GM21390 (cell line): ENCODE results near the gene NMT1.

ENCODE experiments used
- ATAC-seq: cut with Tn5 transposase; IDR thresholded peaks from one replicate; pipeline ENCODE4 v1.9.1; 2021; ENCODE audit not compliant: unreplicated experiment

NMT1 gene

GRCh38 chr17:45077643-45078042 is 16.5 kb downstream of the NMT1 start:
- no peak for ATAC-seq

- ATAC-seq: no peak
Measured at GRCh38 chr17:45081047-45081703, 20.1 kb downstream of the NMT1 start.

DNA sequence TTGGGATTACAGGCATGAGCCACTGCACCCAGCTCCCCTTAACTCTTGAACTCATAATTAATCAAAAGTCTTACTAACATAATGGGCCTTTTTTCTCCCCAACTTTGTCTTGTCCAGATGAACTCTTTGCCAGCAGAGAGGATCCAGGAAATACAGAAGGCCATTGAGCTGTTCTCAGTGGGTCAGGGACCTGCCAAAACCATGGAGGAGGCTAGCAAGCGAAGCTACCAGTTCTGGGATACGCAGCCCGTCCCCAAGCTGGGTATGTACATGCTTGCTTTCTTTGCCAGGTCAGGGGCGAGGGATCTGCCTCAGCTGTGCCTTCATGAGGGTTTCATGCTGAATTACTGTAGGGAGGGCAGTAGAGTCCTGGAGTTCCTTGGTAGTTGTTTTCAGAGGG is 25.3 kb downstream of the NMT1 start:
- no peak for ATAC-seq

DNA sequence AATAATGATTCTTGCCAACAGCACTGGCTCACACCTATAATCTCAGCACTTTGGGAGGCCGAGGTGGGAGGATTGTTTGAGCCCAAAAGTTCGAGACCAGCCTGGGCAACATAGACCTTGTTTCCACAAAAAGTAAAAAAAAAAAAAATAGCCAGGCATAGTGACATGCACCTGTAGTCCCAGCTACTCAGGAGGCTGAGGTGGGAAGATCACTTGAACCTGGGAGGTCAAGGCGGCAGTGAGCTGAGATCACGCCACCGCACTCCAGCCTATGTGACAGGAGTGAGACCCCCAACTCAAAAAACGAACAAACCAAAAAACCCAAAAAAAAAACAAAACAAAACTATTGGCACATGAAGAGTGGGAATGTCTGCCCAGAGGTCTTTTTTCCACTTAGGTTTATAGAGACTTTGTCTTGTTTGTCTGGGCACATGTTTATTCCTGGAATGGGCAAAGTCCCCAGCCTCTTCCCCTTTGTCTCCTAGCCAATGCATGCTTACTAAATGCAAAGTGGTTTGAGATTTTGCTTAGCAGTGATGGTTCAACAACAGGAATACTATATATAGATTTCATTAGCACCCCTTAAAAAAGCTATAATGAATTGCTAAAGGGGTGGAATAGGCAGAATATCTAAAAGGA is 25.9 kb downstream of the NMT1 start:
- ATAC-seq: no peak

GRCh38 chr17:45087504-45087975 is 26.4 kb downstream of the NMT1 start:
- ATAC-seq: no peak

DNA sequence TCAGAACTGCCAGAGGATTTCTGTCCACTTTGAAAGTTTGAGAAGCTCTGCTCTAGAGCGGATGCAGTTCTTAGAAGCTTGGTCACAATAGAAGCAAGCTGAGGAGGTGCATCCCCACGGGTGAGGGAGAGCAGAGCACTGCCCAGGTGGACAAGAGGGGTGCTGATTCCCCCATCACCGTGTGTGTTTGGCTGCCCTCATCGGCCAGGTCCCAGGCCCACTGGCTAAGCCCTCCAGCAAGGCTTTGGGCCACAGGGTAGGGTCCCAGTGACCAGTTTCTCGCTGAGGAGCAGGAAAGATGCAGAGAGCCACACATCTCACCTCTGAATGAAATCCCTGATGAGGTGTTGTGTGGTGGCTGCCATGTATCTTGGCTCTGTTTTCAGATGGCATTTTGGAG is 26.9 kb downstream of the NMT1 start:
- no peak for ATAC-seq

DNA sequence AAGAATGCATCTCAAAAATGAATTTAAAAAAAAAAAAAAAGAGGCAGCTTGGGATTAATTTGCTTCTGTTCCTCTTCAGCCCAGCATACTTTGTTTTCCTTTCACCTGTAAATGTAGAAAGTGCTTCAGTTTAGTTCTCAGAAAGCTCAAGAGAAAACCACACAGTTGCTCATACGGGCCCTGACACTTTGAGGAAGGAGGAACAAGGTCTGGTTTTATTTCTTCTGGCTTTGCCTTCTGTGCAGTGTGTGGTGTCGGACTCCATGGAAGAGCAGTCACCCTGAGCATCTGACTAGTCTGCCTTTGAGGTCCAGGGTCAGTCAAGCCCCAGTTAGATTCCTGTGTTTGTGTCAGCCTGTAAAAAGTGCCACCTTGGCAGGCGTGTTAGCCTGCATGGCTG is 27.6 kb downstream of the NMT1 start:
- ATAC-seq: no peak

DNA sequence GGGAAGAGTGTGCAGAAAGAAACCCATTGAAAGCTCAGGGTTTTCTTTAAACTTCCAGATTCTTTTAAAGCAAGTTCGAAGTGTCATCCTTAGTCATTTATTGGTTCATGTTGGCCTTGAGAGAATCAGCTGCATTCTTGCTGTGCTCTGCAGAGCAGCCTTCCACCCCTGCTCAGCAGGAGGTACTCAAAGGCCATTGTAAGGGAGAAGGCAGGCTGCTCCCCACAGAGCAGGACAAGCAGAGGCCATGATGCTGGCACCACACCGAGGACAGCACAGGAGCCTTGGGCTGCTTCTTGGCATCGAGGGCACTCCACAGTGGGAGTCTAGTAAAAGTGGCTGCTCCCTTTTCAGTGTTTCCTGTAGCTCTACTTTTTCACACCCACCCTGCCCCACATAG is 29.6 kb downstream of the NMT1 start:
- ATAC-seq: no peak

DNA sequence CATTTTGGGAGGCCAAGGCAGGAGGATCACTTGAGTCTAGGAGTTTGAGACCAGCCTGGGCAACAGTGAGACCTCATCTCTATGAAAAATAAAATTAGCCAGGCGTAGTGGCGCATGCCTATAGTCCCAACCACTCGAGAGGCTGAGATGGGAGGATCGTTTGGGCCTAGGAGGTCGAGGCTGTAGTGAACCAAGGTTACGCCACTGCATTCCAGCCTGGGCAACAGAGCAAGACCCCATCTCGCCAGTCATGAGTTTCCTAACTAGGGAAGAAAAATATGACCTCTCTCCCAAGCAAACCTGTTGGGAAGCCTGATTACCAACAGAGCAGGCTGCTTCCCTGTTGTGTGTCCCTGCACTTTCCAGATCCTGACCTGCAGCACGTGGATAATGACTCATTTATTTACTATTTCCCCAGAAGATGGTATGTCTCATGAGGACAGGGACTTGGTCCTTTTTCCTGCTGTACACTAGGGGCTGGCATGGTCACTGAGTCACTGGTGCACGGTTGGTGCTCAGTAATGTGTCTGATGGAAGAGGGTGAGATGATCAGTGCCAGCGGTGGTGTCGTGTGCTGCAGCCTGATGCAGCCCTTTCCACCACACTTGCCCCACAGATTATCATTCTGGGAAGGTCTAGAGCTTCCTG is 30.8 kb downstream of the NMT1 start:
- no peak for ATAC-seq

DNA sequence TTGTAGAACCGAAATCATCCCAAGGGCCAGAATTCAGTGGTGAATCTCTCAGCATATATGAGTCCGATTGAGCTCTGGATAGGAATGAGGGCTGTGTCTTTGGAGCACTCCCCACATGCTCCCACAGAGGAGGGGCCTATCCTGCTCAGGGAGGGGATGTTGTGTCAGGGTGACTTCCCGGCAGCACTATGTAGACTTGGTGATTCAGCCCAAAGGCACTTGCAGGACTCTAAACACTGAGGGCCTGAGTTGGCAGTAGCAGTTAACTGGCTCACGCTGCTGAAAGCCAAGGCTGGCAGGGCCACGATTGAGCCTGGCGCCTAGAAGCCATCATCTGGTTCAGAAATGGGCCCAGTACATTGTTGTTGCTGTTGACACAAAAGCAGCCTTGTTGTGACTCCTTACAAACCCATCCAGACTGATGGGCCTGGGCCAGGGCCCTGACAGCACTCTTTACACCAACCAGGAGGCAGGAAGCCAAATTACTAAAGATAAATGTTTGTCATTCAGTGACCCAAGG is 31.9 kb downstream of the NMT1 start:
- ATAC-seq: no peak

- no peak for ATAC-seq
Measured at GRCh38 chr17:45093444-45094110, 32.5 kb downstream of the NMT1 start.

DNA sequence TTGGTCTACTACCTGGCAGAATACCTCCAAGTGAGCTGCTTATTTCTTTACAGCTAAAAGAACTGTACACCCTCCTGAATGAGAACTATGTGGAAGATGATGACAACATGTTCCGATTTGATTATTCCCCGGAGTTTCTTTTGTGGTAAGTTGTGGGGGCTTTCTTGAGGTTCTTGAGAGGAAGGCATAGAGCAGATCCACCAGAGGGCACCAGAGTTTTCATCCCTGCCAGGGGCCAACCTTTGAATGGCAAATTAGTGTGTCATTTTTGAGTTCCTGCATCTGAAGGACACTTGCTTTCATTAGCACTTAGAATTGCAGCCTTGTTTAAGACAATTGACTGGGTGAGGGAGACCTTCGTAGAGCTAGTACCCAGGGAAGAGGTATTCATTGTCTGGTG is 35.0 kb downstream of the NMT1 start:
- ATAC-seq: no peak

DNA sequence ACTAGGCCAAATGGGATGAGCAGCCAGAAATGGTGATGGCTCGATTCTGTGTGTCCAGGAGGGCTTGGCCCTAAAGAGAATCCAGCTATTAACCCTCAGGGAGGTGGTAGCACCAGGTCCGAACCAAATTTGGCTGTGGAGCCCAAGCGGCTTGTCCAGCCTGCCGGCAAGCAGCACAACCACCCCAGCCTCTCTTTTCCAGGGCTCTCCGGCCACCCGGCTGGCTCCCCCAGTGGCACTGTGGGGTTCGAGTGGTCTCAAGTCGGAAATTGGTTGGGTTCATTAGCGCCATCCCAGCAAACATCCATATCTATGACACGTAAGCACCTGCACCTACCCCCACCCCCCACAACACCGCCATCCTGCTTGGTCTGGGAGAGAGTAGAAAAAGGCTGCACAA is 35.8 kb downstream of the NMT1 start:
- ATAC-seq: no peak

DNA sequence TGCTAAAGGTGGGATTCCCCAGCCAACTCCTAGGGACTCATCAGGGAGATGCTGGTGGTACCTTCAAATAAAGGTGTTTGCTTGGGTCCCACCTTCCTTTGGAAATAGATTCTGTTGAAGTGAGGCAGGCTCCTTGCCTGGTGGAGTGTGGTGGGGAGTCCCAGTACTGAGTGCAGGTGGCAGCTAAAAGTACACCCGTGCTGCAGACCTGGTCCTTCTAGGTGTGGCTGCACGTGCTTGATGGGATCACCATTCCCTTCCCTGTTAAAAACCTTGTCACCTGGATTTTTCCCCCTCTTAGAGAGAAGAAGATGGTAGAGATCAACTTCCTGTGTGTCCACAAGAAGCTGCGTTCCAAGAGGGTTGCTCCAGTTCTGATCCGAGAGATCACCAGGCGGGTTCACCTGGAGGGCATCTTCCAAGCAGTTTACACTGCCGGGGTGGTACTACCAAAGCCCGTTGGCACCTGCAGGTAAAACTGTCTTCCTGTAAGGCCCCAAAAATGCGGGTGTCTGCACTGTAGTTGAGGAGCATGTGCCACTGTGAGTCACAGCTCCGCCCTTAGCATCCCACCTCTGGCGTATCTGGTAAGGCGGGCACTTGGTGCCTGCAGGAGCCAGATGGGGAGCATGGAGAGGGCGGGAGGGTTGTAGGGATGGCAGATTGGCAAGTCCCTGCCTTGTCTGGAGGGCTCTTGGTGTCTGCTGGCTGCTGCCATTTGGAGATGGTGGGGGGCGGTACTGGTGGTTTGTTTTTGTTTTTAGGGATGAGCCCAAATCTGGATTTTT is 37.2 kb downstream of the NMT1 start:
- no peak for ATAC-seq

DNA sequence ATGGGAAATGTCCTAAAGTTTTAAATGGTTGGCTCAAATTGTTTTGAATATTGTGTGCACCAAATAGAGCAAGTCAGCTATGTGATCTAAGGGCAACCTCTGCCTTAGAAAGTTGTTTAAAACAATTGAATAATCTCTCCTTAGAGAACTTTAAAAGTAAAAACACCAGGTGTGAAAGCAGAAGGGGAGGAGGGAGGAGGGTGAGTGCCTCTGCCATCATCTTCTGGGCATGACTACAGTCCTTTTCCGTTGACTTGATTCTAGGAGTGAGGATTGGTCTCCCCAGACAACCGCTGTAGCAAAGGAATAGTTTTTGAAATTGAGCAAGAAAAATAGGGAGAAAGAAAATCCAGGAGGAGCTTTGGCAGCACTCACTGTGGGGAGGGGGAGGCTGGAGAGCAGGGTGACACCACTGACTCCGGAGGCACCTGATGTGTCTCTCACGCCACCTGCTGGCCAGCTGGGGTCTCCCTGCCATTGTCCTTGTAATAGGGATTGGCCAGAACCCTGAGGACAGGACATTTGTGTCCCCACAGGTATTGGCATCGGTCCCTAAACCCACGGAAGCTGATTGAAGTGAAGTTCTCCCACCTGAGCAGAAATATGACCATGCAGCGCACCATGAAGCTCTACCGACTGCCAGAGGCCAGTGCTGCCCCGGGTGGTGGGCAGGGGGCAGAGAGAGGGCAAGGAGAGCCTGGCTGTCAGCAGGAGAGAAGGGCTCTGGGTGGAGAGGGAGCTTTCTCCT is 37.9 kb downstream of the NMT1 start:
- no peak for ATAC-seq

- no peak for ATAC-seq
Measured at GRCh38 chr17:45101546-45101882, 40.4 kb downstream of the NMT1 start.

- ATAC-seq: no peak
Measured at GRCh38 chr17:45101883-45102811, 41.0 kb downstream of the NMT1 start.

DNA sequence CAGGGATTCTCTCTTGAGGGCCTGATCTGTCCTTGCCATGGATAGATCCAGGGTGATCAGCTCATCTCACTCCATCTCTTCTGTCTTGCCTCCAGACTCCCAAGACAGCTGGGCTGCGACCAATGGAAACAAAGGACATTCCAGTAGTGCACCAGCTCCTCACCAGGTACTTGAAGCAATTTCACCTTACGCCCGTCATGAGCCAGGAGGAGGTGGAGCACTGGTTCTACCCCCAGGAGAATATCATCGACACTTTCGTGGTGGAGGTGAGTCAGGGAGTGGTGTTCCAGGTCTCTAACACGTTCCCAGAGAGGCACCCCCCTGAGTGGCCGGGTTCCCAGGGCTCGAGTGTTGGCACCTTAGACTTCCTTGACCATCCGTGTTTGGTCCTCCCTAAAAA is 41.7 kb downstream of the NMT1 start:
- ATAC-seq: no peak

DNA sequence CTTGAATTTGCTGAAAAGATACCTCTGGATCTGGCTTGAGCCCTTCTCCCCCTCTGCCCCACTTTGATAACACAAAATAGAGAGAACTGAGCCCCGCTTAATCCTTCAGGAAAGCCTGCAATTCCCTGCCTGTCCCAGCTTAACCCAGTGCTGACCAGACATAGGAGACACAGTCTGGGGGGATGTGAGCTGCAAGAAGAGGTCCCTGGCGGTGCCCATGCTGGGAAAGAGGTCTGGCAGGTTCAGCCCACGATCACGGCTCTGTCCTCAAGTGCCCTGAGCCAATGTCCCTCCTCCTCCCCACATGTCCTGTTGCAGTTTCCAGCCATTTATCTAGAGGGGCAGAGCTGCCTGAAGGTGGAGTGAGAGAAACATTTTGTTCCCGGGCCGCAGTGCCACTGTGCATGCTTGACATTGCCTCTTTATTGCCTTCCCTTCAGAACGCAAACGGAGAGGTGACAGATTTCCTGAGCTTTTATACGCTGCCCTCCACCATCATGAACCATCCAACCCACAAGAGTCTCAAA is 42.2 kb downstream of the NMT1 start:
- no peak for ATAC-seq
